CD4-positive, alpha-beta T cell (primary cell): ENCODE measurements around the gene RNPC3. TPM values are rescaled to one million over a fixed set of nuclear protein-coding genes. Genes with fewer than 3 reads are reported as not detected.

Experiments
- ATAC-seq: fragments of 200-7000 bp; cut with Tn5 transposase; one replicate; pipeline ENCODE4 v1.10.0; 2022; ENCODE audit warnings: mild to moderate bottlenecking; ENCODE audit not compliant: poor library complexity
- CTCF ChIA-PET: fragments of 350-600 bp; sonication (Branson Sonifier 250); formaldehyde crosslinking; loops from one replicate; lab custom pipeline; 2021; ENCODE audit warnings: antibody characterized with exemption, inconsistent platforms; lab: Charles Lee
- POLR2A ChIA-PET: fragments of 350-600 bp; sonication (Branson Sonifier 250); formaldehyde crosslinking; loops from one replicate; lab custom pipeline; 2021; ENCODE audit warnings: antibody characterized with exemption, inconsistent platforms; lab: Charles Lee
- DNase-seq, 14 experiments: peaks; one replicate each; pipeline ENCODE4 v3.0.0-alpha.2; 2013 to 2020; ENCODE audit warnings: mixed read lengths in 2 of 14
- H3K27ac ChIP-seq, 2 donors: one replicate each; pipeline versions ENCODE4 v1.5.1 to v1.7.0; 2013; ENCODE audit warnings: low read length in 2 of 2, low read depth in 1 of 2, mild to moderate bottlenecking in 1 of 2
- H3K27me3 ChIP-seq, 2 experiments: 1 replicate in 1 of 2; 2 replicates in 1 of 2; pipeline versions ENCODE4 v1.6.1 to v1.7.0; 2013; ENCODE audit warnings: low read length in 2 of 2, control low read depth in 1 of 2, mild to moderate bottlenecking in 1 of 2, moderate library complexity in 1 of 2; ENCODE audit not compliant: insufficient read depth in 2 of 2, control insufficient read depth in 1 of 2
- H3K36me3 ChIP-seq: one replicate; pipeline ENCODE4 v1.6.1; 2013; ENCODE audit warnings: low read length, control low read depth; ENCODE audit not compliant: insufficient read depth
- H3K4me1 ChIP-seq: one replicate; pipeline ENCODE4 v1.6.1; 2013; ENCODE audit warnings: low read length, control low read depth; ENCODE audit not compliant: insufficient read depth
- H3K4me3 ChIP-seq: one replicate; pipeline ENCODE4 v1.5.1; 2013; ENCODE audit warnings: mild to moderate bottlenecking, low read length, moderate library complexity
- H3K9me3 ChIP-seq, 2 experiments: 1 replicate in 1 of 2; 2 replicates in 1 of 2; pipeline versions ENCODE4 v1.6.1 to v1.7.0; 2013; ENCODE audit warnings: low read length in 2 of 2, mild to moderate bottlenecking in 2 of 2, control low read depth in 1 of 2, moderate library complexity in 1 of 2; ENCODE audit not compliant: control insufficient read depth in 1 of 2, insufficient read depth in 1 of 2
- H3K27ac Mint-ChIP-seq: one replicate; pipeline ENCODE4 v1.8.0; 2020; ENCODE audit warnings: mixed read lengths
- H3K27me3 Mint-ChIP-seq: one replicate; pipeline ENCODE4 v1.8.0; 2021; ENCODE audit warnings: mixed read lengths
- H3K36me3 Mint-ChIP-seq: one replicate; pipeline ENCODE4 v1.8.0; 2021; ENCODE audit warnings: low read depth, mixed read lengths
- H3K4me1 Mint-ChIP-seq: one replicate; pipeline ENCODE4 v1.8.0; 2021; ENCODE audit warnings: low read depth, mixed read lengths
- H3K4me3 Mint-ChIP-seq: one replicate; pipeline ENCODE4 v1.8.0; 2020; ENCODE audit warnings: mild to moderate bottlenecking, mixed read lengths
- H3K9me3 Mint-ChIP-seq: one replicate; pipeline ENCODE4 v1.8.0; 2020; ENCODE audit warnings: mixed read lengths
- intact Hi-C, 2 experiments: fragments of 100-400 bp; cut with DNase I in 1 of 2; cut with micrococcal nuclease in 1 of 2; formaldehyde crosslinking; loops; one replicate each; pipeline versions ENCODE4 v1.15.1 to v1.9.0; 2023 to 2025; cut with DNase I, micrococcal nuclease
- polyA plus RNA-seq, 2 donors: library from polyadenylated mRNA; unstranded; fragments of 120-200 nt; gene quantifications; one replicate each; pipeline ENCODE4 v1.2.1, GENCODE V29; 2013
- total RNA-seq, 174 experiments: library from RNA in 2 of 174; stranded (reverse) in 2 of 174; gene quantifications; one replicate each; pipeline ENCODE4 v1.2.3 and lab custom pipeline; 2021 to 2026
- TF ChIP-seq, protein P1 (sequence below): fragments of 200-600 bp; IDR thresholded peaks from one replicate; pipeline ENCODE4 v1.8.0; 2022; ENCODE audit warnings: antibody characterized with exemption, mild to moderate bottlenecking

RNPC3 gene, protein sequence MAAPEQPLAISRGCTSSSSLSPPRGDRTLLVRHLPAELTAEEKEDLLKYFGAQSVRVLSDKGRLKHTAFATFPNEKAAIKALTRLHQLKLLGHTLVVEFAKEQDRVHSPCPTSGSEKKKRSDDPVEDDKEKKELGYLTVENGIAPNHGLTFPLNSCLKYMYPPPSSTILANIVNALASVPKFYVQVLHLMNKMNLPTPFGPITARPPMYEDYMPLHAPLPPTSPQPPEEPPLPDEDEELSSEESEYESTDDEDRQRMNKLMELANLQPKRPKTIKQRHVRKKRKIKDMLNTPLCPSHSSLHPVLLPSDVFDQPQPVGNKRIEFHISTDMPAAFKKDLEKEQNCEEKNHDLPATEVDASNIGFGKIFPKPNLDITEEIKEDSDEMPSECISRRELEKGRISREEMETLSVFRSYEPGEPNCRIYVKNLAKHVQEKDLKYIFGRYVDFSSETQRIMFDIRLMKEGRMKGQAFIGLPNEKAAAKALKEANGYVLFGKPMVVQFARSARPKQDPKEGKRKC
- total RNA-seq (10 to 100 TPM; 48.6 to 52.5 TPM), total RNA-seq (lab: John Stamatoyannopoulos, UW) (10.6 to 111 (median 51.7) reads per million in 172 experiments)
- polyA plus RNA-seq (2013, experiment 1 of 2), result 54.8 TPM
- 42.5 TPM for polyA plus RNA-seq (2013, experiment 2 of 2)

DNA sequence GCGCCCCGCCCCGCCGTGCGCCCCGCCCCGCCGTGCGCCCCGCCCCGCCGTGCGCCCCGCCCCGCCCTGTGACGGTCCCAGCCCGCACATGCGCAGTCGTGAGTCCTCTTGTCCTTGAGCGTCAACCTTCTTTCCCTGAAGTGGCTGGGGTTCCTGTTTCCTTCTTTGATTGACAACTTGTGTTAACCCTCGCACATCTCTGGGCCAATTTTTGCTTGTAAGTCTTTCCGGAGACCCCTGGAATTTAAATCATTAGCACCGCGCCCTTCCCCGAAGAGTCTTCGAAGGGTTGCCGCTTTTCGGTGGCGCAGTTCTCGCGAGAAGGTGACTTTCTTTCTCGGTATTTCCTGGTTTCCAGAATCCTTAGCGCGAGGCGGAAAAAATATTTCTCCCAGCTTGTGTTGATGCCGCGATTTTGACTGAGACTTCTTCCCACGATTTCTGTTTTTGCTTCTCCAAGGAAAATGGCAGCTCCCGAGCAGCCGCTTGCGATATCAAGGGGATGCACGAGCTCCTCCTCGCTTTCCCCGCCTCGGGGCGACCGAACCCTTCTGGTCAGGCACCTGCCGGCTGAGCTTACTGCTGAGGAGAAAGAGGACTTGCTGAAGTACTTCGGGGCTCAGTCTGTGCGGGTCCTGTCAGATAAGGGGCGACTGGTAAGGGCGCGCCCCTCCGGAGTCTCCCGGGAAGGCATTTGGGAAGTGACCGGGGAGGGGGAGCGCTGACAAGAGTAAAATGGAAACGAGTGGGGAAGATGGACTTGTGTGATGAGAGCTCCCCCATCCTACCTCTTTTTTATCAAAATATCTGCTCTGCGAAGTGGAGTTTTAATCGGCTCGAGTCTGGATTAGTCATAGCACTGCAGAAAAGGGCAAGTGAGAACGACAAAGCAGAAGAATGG lies at the start of gene RNPC3:
Gene RNPC3 (plus strand): TSS at position 93 of the 901 bp plus-strand sequence. CDS start 372 bp downstream, at position 465.
- H3K36me3 ChIP-seq, result peaks cover 15% of the 10 kb centered on the region

DNA sequence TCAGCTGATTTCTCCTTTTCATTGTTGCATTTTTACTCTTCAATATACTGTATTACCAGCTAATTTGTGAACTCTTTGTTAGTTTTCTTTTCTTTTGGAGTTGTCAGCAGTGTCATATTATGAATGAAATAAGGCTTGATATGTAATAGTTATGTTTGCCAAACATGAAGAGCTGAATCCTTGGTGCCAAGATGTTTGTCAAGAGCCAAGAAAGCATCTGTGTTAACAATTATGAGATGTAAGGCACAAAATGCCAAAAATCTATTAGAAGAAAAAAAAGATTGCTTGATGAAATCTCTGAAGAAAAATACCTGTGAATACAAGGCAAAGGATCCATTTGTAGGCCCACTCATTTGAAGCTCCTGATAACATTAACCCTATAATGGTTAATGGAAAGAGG lies 48.4 kb upstream of the RNPC3 start:
- intact Hi-C loops, result no loop called here
- DNase-seq, result no peak

More for the DNA sequence above, at the start of gene RNPC3:
- peak within 1 kb of the TSS; percentile 99 for H3K4me3 Mint-ChIP-seq
- ChIA-PET CTCF (interaction anchor here (1.2 to 2.2 kb wide), 2 partner anchors 9 to 10 kb away, joined by 3 to 14 read pairs; no protein-coding TSS in a partner anchor), POLR2A (interaction anchor here (0.9 to 2.2 kb wide), 6 partner anchors 8 to 31 kb away, joined by 3 to 16 read pairs (median 3); no protein-coding TSS in a partner anchor)
- intact Hi-C loops, result no loop called here
- H3K27ac Mint-ChIP-seq, result peak within 1 kb of the TSS; percentile 98
- H3K27ac ChIP-seq, result peak within 1 kb of the TSS; percentile 91 to 96
- peak within 1 kb of the TSS; percentile 71 for H3K4me3 ChIP-seq
- TF ChIP-seq, protein P1, sequence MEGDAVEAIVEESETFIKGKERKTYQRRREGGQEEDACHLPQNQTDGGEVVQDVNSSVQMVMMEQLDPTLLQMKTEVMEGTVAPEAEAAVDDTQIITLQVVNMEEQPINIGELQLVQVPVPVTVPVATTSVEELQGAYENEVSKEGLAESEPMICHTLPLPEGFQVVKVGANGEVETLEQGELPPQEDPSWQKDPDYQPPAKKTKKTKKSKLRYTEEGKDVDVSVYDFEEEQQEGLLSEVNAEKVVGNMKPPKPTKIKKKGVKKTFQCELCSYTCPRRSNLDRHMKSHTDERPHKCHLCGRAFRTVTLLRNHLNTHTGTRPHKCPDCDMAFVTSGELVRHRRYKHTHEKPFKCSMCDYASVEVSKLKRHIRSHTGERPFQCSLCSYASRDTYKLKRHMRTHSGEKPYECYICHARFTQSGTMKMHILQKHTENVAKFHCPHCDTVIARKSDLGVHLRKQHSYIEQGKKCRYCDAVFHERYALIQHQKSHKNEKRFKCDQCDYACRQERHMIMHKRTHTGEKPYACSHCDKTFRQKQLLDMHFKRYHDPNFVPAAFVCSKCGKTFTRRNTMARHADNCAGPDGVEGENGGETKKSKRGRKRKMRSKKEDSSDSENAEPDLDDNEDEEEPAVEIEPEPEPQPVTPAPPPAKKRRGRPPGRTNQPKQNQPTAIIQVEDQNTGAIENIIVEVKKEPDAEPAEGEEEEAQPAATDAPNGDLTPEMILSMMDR, result no peak
- peaks cover 11% of the 10 kb centered on the region for H3K4me1 ChIP-seq
- ATAC-seq, result peak; percentile 77
- H3K36me3 Mint-ChIP-seq, result peaks cover 38% of the 10 kb centered on the region
- H3K27me3 Mint-ChIP-seq, result no peaks in the 10 kb centered on the region
- no peaks in the 10 kb centered on the region for H3K9me3 ChIP-seq
- no peaks in the 10 kb centered on the region for H3K9me3 Mint-ChIP-seq
- DNase-seq, result peak; percentile 78 to 93 (median 86)
- peaks cover 56% of the 10 kb centered on the region for H3K4me1 Mint-ChIP-seq
- no peaks in the 10 kb centered on the region for H3K27me3 ChIP-seq

More for the DNA sequence above, 48.4 kb upstream of the RNPC3 start:
- Mint-ChIP-seq H3K9me3 (no peaks in the 10 kb centered on the region), H3K4me1 (no peaks in the 10 kb centered on the region), H3K4me3 (no peak overlapping the region), H3K36me3 (no peaks in the 10 kb centered on the region), H3K27ac (no peak overlapping the region), H3K27me3 (peaks cover 16% of the 10 kb centered on the region)
- Histone ChIP-seq H3K27me3 (no peaks in the 10 kb centered on the region), H3K4me1 (no peaks in the 10 kb centered on the region), H3K4me3 (no peak overlapping the region), H3K9me3 (no peaks in the 10 kb centered on the region), H3K36me3 (no peaks in the 10 kb centered on the region), H3K27ac (no peak overlapping the region)
- no peak for ATAC-seq
- CTCF ChIA-PET, result no interaction called here
- POLR2A ChIA-PET, result no interaction called here
- TF ChIP-seq, protein P1, result no peak
